Ovary (tissue), 9 donors: Measurements from ENCODE around the gene HRC. TPM values are rescaled to one million over a fixed set of nuclear protein-coding genes. Genes with fewer than 3 reads are reported as not detected.

ENCODE experiments used
- DNase-seq, 5 donors: peaks; one replicate each; pipeline ENCODE4 v3.0.0-alpha.2; 2019 to 2020
- H3K27ac ChIP-seq, 2 donors: fragments of 200-600 bp; one replicate each; pipeline versions ENCODE4 v1.5.1 to v1.8.0; 2019 to 2022
- H3K27me3 ChIP-seq: fragments of 200-600 bp; one replicate; pipeline ENCODE4 v1.8.0; 2022
- H3K36me3 ChIP-seq: fragments of 200-600 bp; sonication (generic); one replicate; pipeline ENCODE4 v1.5.1; 2019
- H3K4me1 ChIP-seq: one replicate; pipeline ENCODE4 v1.8.1; 2013; ENCODE audit warnings: mild to moderate bottlenecking, moderate library complexity; ENCODE audit not compliant: insufficient read depth
- H3K4me3 ChIP-seq: fragments of 200-600 bp; sonication (generic); one replicate; pipeline ENCODE4 v1.5.1; 2017
- H3K9me3 ChIP-seq, 2 donors: fragments of 200-600 bp in 1 of 2; sonication (generic) in 1 of 2; one replicate each; pipeline versions ENCODE4 v1.5.1 to v1.8.1; 2013 to 2019; ENCODE audit warnings: mild to moderate bottlenecking in 1 of 2, moderate library complexity in 1 of 2
- CTCF ChIP-seq, 3 donors: fragments of 450-650 bp in 2 of 3; fragments of 200-600 bp in 1 of 3; IDR thresholded peaks; one replicate each; pipeline versions ENCODE4 v1.5.1 to v1.8.0; 2016 to 2022; ENCODE audit warnings: antibody characterized with exemption in 3 of 3, mild to moderate bottlenecking in 1 of 3
- EP300 ChIP-seq: sonication (generic); formaldehyde crosslinking; IDR thresholded peaks from one replicate; pipeline ENCODE4 v1.6.1; 2017; ENCODE audit warnings: antibody characterized with exemption
- POLR2A ChIP-seq: fragments of 450-650 bp; IDR thresholded peaks from one replicate; pipeline ENCODE4 v1.6.1; 2017; ENCODE audit warnings: antibody characterized with exemption, mild to moderate bottlenecking, moderate library complexity
- WGBS, 3 donors: extraction: QIAGEN DNeasy Blood & Tissue Kit in 1 of 3; methylation state at CpG; one replicate each; pipeline versions ENCODE4 v1.1.5 to v1.1.7; 2013 to 2017; 5-methylcytosine and 5-hydroxymethylcytosine counted together
- intact Hi-C, 4 donors: fragments of 100-400 bp; cut with DNase I; formaldehyde crosslinking; loops; one replicate each; pipeline versions ENCODE4 v1.11.0 to v1.15.1; 2022 to 2023
- polyA plus RNA-seq, 2 donors: library from polyadenylated mRNA; stranded (reverse); fragments of 200-250 nt in 1 of 2; fragments of 350-450 nt in 1 of 2; fragmentation: Illumina TruSeq in 1 of 2; extraction: RNeasy Lipid Tissue Mini Kit (QIAGEN cat#74804) in 1 of 2; gene quantifications; one replicate each; pipeline ENCODE4 v1.2.3, GENCODE V29; 2013 to 2014
- total RNA-seq, 7 donors: library from RNA; depleted of rRNA in 2 of 7; stranded (reverse); fragments of >200 nt in 2 of 7; fragmentation: NEBNext Ultra II Directional in 3 of 7; extraction: Animal tissue kit (Norgen Biotek cat#: 25700) in 3 of 7; gene quantifications; one replicate each; pipeline versions ENCODE4 v1.1.0 to v1.2.4, GENCODE V29; 2016 to 2023
- donor health status: DM: no; HTN: no; CAD: no; lungs with moderate emphysema.
- donor health status: DM: no; HTN: no; CAD: no.
- donor health status: Bipolar disorder and iron deficiency.
- donor health status: DM: yes; HTN: yes; CAD: no.
- donor health status: DM: no; HTN: no; CAD: no.
- donor health status: DM: yes; HTN: yes; CAD: no.

Gene HRC
- total and polyA plus RNA-seq, 9 donors = 0.36 to 10.5 (median 2.2) TPM

DNA sequence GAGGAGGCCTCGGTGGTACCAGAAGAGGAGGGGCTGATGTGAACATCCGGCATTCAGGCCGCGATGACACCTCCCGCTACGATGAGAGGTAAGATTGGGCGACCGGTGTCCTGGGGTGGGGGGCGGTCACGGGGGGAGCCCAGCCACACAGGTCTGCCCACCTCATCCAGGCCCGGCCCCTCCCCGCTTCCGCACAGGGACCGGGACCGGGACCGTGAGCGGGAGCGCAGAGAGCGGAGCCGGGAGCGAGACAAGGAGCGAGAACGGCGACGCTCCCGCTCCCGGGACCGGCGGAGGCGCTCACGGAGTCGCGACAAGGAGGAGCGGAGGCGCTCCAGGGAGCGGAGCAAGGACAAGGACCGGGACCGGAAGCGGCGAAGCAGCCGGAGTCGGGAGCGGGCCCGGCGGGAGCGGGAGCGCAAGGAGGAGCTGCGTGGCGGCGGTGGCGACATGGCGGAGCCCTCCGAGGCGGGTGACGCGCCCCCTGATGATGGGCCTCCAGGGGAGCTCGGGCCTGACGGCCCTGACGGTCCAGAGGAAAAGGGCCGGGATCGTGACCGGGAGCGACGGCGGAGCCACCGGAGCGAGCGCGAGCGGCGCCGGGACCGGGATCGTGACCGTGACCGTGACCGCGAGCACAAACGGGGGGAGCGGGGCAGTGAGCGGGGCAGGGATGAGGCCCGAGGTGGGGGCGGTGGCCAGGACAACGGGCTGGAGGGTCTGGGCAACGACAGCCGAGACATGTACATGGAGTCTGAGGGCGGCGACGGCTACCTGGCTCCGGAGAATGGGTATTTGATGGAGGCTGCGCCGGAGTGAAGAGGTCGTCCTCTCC lies 47.4 kb downstream of the HRC start:
- intact Hi-C loops = no loop called here
- Histone ChIP-seq H3K27me3 (no peaks in the 10 kb centered on the region), H3K27ac (no peak overlapping the region), H3K36me3 (no peaks in the 10 kb centered on the region), H3K4me3 (no peak overlapping the region), H3K4me1 (no peaks in the 10 kb centered on the region), H3K9me3 (no peaks in the 10 kb centered on the region)
- whole genome bisulfite sequencing, 3 donors = 88 to 91% (median 90%) methylated on average over 93 of the region's 93 CpGs
- no peak for TF ChIP-seq CTCF (IDR thresholded peaks at IDR 0.05)
- no peak for TF ChIP-seq POLR2A
- TF ChIP-seq EP300 = no peak
- no peak for DNase-seq

GRCh38 chr19:49106648-49107135 lies 48.5 kb downstream of the HRC start:
- Histone ChIP-seq H3K27me3 (no peaks in the 10 kb centered on the region), H3K27ac (no peak overlapping the region), H3K4me3 (no peak overlapping the region), H3K4me1 (no peaks in the 10 kb centered on the region), H3K9me3 (no peaks in the 10 kb centered on the region), H3K36me3 (no peaks in the 10 kb centered on the region)
- WGBS, 3 donors = 61 to 63% (median 62%) methylated on average over 12 of the region's 12 CpGs
- peak in 2 of 5 donors; percentile 47 to 66 for DNase-seq
- TF ChIP-seq POLR2A (no peak), CTCF (IDR thresholded peaks at IDR 0.05) (peak in 2 of 3 donors; percentile 32 to 36), EP300 (no peak)
- intact Hi-C loops = no loop called here

GRCh38 chr19:49104229-49104864 lies 50.8 kb downstream of the HRC start:
- Histone ChIP-seq H3K4me1 (no peaks in the 10 kb centered on the region), H3K27me3 (no peaks in the 10 kb centered on the region), H3K36me3 (no peaks in the 10 kb centered on the region), H3K9me3 (no peaks in the 10 kb centered on the region), H3K4me3 (no peak overlapping the region), H3K27ac (no peak overlapping the region)
- no peak for DNase-seq
- intact Hi-C loops = loop anchor here in 1 of 4 donors (5.0 kb wide), 1 partner anchor 43 kb away; no protein-coding TSS in a partner anchor
- no peak for TF ChIP-seq CTCF (IDR thresholded peaks at IDR 0.05)
- TF ChIP-seq EP300 = no peak
- no peak for TF ChIP-seq POLR2A
- WGBS, 3 donors = 69 to 73% (median 72%) methylated on average over 30 of the region's 30 CpGs

- no peaks in the 10 kb centered on the region for H3K27me3 ChIP-seq
- H3K4me1 ChIP-seq = no peaks in the 10 kb centered on the region
- no peak overlapping the region for H3K4me3 ChIP-seq
- no peak for DNase-seq
- TF ChIP-seq EP300 = no peak
- TF ChIP-seq CTCF (IDR thresholded peaks at IDR 0.05) = no peak
- TF ChIP-seq POLR2A = no peak
- intact Hi-C loops = loop anchor here in 1 of 4 donors (5.0 kb wide), 1 partner anchor 44 kb away; no protein-coding TSS in a partner anchor
- no peaks in the 10 kb centered on the region for H3K36me3 ChIP-seq
- no peaks in the 10 kb centered on the region for H3K9me3 ChIP-seq
- 75 to 78% (median 76%) methylated on average over 33 of the region's 33 CpGs for WGBS, 3 donors
- no peak overlapping the region for H3K27ac ChIP-seq
Measured at GRCh38 chr19:49103331-49104085, 51.7 kb downstream of the HRC start.
